Mammary epithelial cell (primary cell): ENCODE data around the gene ITPKB.
"Not testable (repeated sequence)": the region's sequence is repeated elsewhere in the genome, so short reads cannot be mapped to it uniquely, and the experiment has no call there.

Experiments used
- EZH2 ChIP-seq: IDR thresholded peaks from 2 replicates; pipeline ENCODE4 v1.6.1; 2012; ENCODE audit warnings: low read length, inconsistent platforms, borderline replicate concordance
- TF ChIP-seq, protein P1 (sequence below), 2 donors: IDR thresholded peaks in 1 of 2; conservative IDR thresholded peaks in 1 of 2; 2 replicates each; pipeline ENCODE4 v1.5.1; 2011 to 2012; ENCODE audit warnings: inconsistent platforms in 2 of 2, low read length in 2 of 2, mild to moderate bottlenecking in 2 of 2, control low read depth in 1 of 2, low read depth in 1 of 2; ENCODE audit not compliant: insufficient read depth in 1 of 2; ENCODE audit errors: extremely low read depth in 1 of 2

DNA sequence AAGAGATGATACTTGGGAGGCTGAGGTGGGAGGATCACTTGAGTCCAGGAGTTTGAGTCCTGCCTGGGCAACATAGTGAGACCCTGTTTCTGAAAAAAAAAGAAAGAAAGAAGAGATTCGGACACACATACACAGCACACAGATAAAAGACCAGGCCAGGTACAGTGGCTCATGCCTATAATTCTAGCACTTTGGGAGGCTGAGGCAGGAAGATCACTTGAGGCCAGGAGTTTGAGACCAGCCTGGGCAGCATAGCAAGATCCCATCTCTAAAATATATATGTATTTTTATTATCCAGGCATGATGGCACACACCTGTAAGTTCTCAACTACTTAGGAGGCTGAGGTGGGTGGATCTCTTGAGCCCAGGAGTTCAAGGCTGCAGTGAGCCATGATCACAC is 121.4 kb downstream of the ITPKB start:
- TF ChIP-seq, protein P1, sequence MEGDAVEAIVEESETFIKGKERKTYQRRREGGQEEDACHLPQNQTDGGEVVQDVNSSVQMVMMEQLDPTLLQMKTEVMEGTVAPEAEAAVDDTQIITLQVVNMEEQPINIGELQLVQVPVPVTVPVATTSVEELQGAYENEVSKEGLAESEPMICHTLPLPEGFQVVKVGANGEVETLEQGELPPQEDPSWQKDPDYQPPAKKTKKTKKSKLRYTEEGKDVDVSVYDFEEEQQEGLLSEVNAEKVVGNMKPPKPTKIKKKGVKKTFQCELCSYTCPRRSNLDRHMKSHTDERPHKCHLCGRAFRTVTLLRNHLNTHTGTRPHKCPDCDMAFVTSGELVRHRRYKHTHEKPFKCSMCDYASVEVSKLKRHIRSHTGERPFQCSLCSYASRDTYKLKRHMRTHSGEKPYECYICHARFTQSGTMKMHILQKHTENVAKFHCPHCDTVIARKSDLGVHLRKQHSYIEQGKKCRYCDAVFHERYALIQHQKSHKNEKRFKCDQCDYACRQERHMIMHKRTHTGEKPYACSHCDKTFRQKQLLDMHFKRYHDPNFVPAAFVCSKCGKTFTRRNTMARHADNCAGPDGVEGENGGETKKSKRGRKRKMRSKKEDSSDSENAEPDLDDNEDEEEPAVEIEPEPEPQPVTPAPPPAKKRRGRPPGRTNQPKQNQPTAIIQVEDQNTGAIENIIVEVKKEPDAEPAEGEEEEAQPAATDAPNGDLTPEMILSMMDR (conservative IDR thresholded peaks at IDR 0.05 in 1 of 2, IDR thresholded peaks at IDR 0.05 in 1 of 2; ENCODE audit: extremely low read depth in 1 of 2, insufficient read depth in 1 of 2, low read depth in 1 of 2, low read length in 2 of 2), result not testable (repeated sequence)
- not testable (repeated sequence) for TF ChIP-seq EZH2
